Choroid plexus epithelial cell (primary cell): ENCODE results near the gene FBXL20.
"Not testable (repeated sequence)": the region's sequence is repeated elsewhere in the genome, so short reads cannot be mapped to it uniquely, and the experiment has no call there.

Experiments
- DNase-seq: peaks from one replicate; pipeline ENCODE4 v3.0.0-alpha.2; 2010; ENCODE audit warnings: low read depth
- H3K4me3 ChIP-seq: 2 replicates; pipeline ENCODE4 v1.5.1; 2011; ENCODE audit warnings: low read depth, mild to moderate bottlenecking, control low read depth, low read length, moderate library complexity
- CTCF ChIP-seq: conservative IDR thresholded peaks from 2 replicates; pipeline ENCODE4 v1.5.1; 2011; ENCODE audit warnings: low read depth, mild to moderate bottlenecking, control low read depth, inconsistent platforms, low read length, moderate library complexity

FBXL20 gene

GRCh38 chr17:39385040-39385439 is 16.4 kb downstream of the FBXL20 start:
- no peak overlapping the region for H3K4me3 ChIP-seq
- no peak for TF ChIP-seq CTCF
- no peak for DNase-seq

- DNase-seq: no peak
- no peak for TF ChIP-seq CTCF
- no peak overlapping the region for H3K4me3 ChIP-seq
Measured at GRCh38 chr17:39380144-39380543, 21.3 kb downstream of the FBXL20 start.

GRCh38 chr17:39376434-39376833 is 25.0 kb downstream of the FBXL20 start:
- TF ChIP-seq CTCF: no peak
- DNase-seq: no peak
- no peak overlapping the region for H3K4me3 ChIP-seq

GRCh38 chr17:39367805-39368204 is 33.6 kb downstream of the FBXL20 start:
- not testable (repeated sequence) for H3K4me3 ChIP-seq, DNase-seq

GRCh38 chr17:39365872-39366271 is 35.6 kb downstream of the FBXL20 start:
- TF ChIP-seq CTCF: no peak
- H3K4me3 ChIP-seq: no peak overlapping the region
- DNase-seq: no peak

GRCh38 chr17:39365242-39365641 is 36.2 kb downstream of the FBXL20 start:
- peak; percentile 74 for DNase-seq
- TF ChIP-seq CTCF: no peak
- no peak overlapping the region for H3K4me3 ChIP-seq

GRCh38 chr17:39364236-39365025 is 37.0 kb downstream of the FBXL20 start:
- no peak for TF ChIP-seq CTCF
- no peak overlapping the region for H3K4me3 ChIP-seq
- no peak for DNase-seq
